Panc1 (cell line): Measurements from ENCODE around the gene ZNF230. TPM values are rescaled to one million over a fixed set of nuclear protein-coding genes. Genes with fewer than 3 reads are reported as not detected.

Experiments
- ATAC-seq: fragments of 200-7000 bp; cut with Tn5 transposase; 2 replicates; pipeline ENCODE4 v1.9.1; 2020; ENCODE audit warnings: mild to moderate bottlenecking, moderate library complexity
- BruUV-seq: library from RNA; stranded (reverse); fragments of 400-500 nt; replicated peaks from 2 replicates; lab custom pipeline; 2021; lab: Mats Ljungman, UMichigan
- CTCF ChIA-PET: fragments of 300-600 bp; sonication (Branson Sonifier 250); formaldehyde crosslinking; loops from one replicate; lab custom pipeline; 2022; ENCODE audit warnings: antibody characterized with exemption; lab: Charles Lee
- POLR2A ChIA-PET: fragments of 300-600 bp; sonication (Branson Sonifier 250); formaldehyde crosslinking; loops from one replicate; lab custom pipeline; 2022; ENCODE audit warnings: antibody characterized with exemption; lab: Charles Lee
- DNase-seq: peaks from one replicate; pipeline ENCODE4 v3.0.0-alpha.2; 2010; ENCODE audit warnings: low read depth, low spot score
- H3K27ac ChIP-seq: 2 replicates; pipeline ENCODE4 v1.5.1; 2011; ENCODE audit warnings: mild to moderate bottlenecking, low read length, inconsistent platforms
- H3K27me3 ChIP-seq: fragments of 200-500 bp; sonication (Bioruptor generic); 2 replicates; pipeline ENCODE4 v1.6.0; 2014; ENCODE audit warnings: low read length, inconsistent platforms; ENCODE audit not compliant: control insufficient read depth, insufficient read depth
- H3K36me3 ChIP-seq: fragments of 200-500 bp; sonication (Bioruptor generic); 2 replicates; pipeline ENCODE4 v1.5.1; 2014; ENCODE audit warnings: inconsistent platforms, mild to moderate bottlenecking, low read length, moderate library complexity; ENCODE audit not compliant: control insufficient read depth, insufficient read depth
- H3K4me1 ChIP-seq: 2 replicates; pipeline ENCODE4 v1.5.1; 2011; ENCODE audit warnings: inconsistent platforms, mild to moderate bottlenecking, low read length, moderate library complexity; ENCODE audit not compliant: control insufficient read depth, insufficient read depth
- H3K4me3 ChIP-seq, 2 experiments: 2 replicates each; pipeline ENCODE4 v1.5.1; 2011 to 2012; ENCODE audit warnings: low read depth in 2 of 2, low read length in 2 of 2, mild to moderate bottlenecking in 2 of 2, inconsistent platforms in 1 of 2, moderate library complexity in 1 of 2
- H3K9me3 ChIP-seq: fragments of 200-500 bp; sonication (Bioruptor generic); 2 replicates; pipeline ENCODE4 v1.5.1; 2014; ENCODE audit warnings: low read depth, mild to moderate bottlenecking, inconsistent platforms, low read length, moderate library complexity; ENCODE audit not compliant: control insufficient read depth, insufficient read depth
- CTCF ChIP-seq: fragments of 450-650 bp; IDR thresholded peaks from 2 replicates; pipeline ENCODE4 v1.5.1; 2017; ENCODE audit warnings: mild to moderate bottlenecking
- POLR2AphosphoS5 ChIP-seq: IDR thresholded peaks from 2 replicates; pipeline ENCODE4 v1.6.1; 2012; ENCODE audit warnings: mild to moderate bottlenecking, low read depth, low read length, moderate library complexity
- REST ChIP-seq, 2 experiments: IDR thresholded peaks; 2 replicates each; pipeline ENCODE4 v1.6.1; 2011 to 2012; ENCODE audit warnings: low read depth in 2 of 2, control low read depth in 1 of 2, low read length in 1 of 2, mild to moderate bottlenecking in 1 of 2, moderate library complexity in 1 of 2; ENCODE audit not compliant: insufficient read depth in 1 of 2
- SIN3A ChIP-seq: IDR thresholded peaks from 2 replicates; pipeline ENCODE4 v1.6.1; 2012; ENCODE audit warnings: low read depth, mild to moderate bottlenecking, low read length, moderate library complexity, borderline replicate concordance; ENCODE audit not compliant: insufficient read depth
- TCF7L2 ChIP-seq: IDR thresholded peaks from 2 replicates; pipeline ENCODE4 v1.6.1; 2011; ENCODE audit warnings: mild to moderate bottlenecking, low read depth, low read length, inconsistent platforms
- in situ Hi-C: cut with HindIII; loops from 2 replicates; pipeline ENCODE4 v1.10.0; 2016; ENCODE audit warnings: low sequenced_read_pairs, low pct_unique_long_range_greater_than_20kb
- intact Hi-C: fragments of 100-400 bp; cut with micrococcal nuclease; formaldehyde crosslinking; loops from one replicate; pipeline ENCODE4 v1.10.0; 2022; ENCODE audit not compliant: unreplicated experiment
- total RNA-seq: library from RNA; stranded (reverse); gene quantifications from one replicate; pipeline ENCODE4 v1.2.1, GENCODE V29; 2021; ENCODE audit not compliant: unreplicated experiment

Gene ZNF230
- total RNA-seq, 1 experiment from 2014 or later = 4.2 TPM

GRCh38 chr19:44050740-44051649, 48.2 kb downstream of the ZNF230 start:
- in situ Hi-C loops = no loop called here
- ATAC-seq = peak; percentile 67
- no peak for TF ChIP-seq REST (IDR thresholded peaks at IDR 0.05; ENCODE audit: insufficient read depth in 1 of 2, low read depth in 2 of 2, low read length in 1 of 2)
- no peak for TF ChIP-seq TCF7L2
- no peak for TF ChIP-seq SIN3A
- TF ChIP-seq POLR2AphosphoS5 = no peak
- TF ChIP-seq CTCF = no peak
- no peaks in the 10 kb centered on the region for H3K36me3 ChIP-seq
- ChIA-PET POLR2A (no interaction called here), CTCF (no interaction called here)
- no peaks in the 10 kb centered on the region; the same call in 1 of the 2 replicates for H3K4me1 ChIP-seq
- H3K9me3 ChIP-seq = no peaks in the 10 kb centered on the region
- intact Hi-C loops = no loop called here
- DNase-seq = no peak
- no peaks in the 10 kb centered on the region for H3K27me3 ChIP-seq
- peak overlapping the region; percentile 78 to 97 for H3K4me3 ChIP-seq
- no TSS peak for BruUV-seq
- peak overlapping the region; percentile 79; the same call in 1 of the 2 replicates for H3K27ac ChIP-seq

GRCh38 chr19:44051650-44052402, 49.1 kb downstream of the ZNF230 start, which contains the start of gene ZNF223:
Gene ZNF223 (plus strand): TSS chr19:44052036. CDS start chr19:44055177, 3,141 bp downstream.
- Histone ChIP-seq H3K9me3 (no peaks in the 10 kb centered on the region), H3K27me3 (no peaks in the 10 kb centered on the region), H3K36me3 (no peaks in the 10 kb centered on the region), H3K4me3 (peak within 1 kb of the TSS; percentile 78 to 97), H3K4me1 (no peaks in the 10 kb centered on the region; the same call in 1 of the 2 replicates), H3K27ac (peak within 1 kb of the TSS; percentile 79)
- in situ Hi-C loops = no loop called here
- POLR2A ChIA-PET = no interaction called here
- no peak for TF ChIP-seq TCF7L2
- TF ChIP-seq CTCF = no peak
- 0 out of 2 replicates have a peak, but pooled peaks have one; percentile 36 for TF ChIP-seq SIN3A
- TF ChIP-seq REST (IDR thresholded peaks at IDR 0.05; ENCODE audit: insufficient read depth in 1 of 2, low read depth in 2 of 2, low read length in 1 of 2) = no peak
- TF ChIP-seq POLR2AphosphoS5 = peak; percentile 62; the same call in 1 of the 2 replicates
- CTCF ChIA-PET = no interaction called here
- ATAC-seq (peak; percentile 100), DNase-seq (peak; percentile 69)
- no TSS peak for BruUV-seq
- intact Hi-C loops = no loop called here
